AG09319 (cell line): ENCODE results near the gene AAGAB.

Experiments
- DNase-seq: peaks from one replicate; pipeline ENCODE4 v3.0.0-alpha.2; 2010; ENCODE audit warnings: low read depth; ENCODE audit errors: extremely low read depth
- CTCF ChIP-seq: IDR thresholded peaks from 2 replicates; pipeline ENCODE4 v1.5.1; 2011; ENCODE audit warnings: low read depth, mild to moderate bottlenecking, inconsistent platforms, low read length, moderate library complexity

Gene AAGAB

GRCh38 chr15:67174864-67175573 is 79.4 kb downstream of the AAGAB start:
- TF ChIP-seq CTCF: no peak

GRCh38 chr15:67174446-67174845 is 80.0 kb downstream of the AAGAB start:
- no peak for DNase-seq

More at GRCh38 chr15:67174864-67175573, 79.4 kb downstream of the AAGAB start:
- no peak for DNase-seq

GRCh38 chr15:67173786-67174185 is 80.7 kb downstream of the AAGAB start:
- no peak for TF ChIP-seq CTCF
- no peak for DNase-seq

More at GRCh38 chr15:67174446-67174845, 80.0 kb downstream of the AAGAB start:
- TF ChIP-seq CTCF: no peak

- TF ChIP-seq CTCF: no peak
- no peak for DNase-seq
These were observed 81.5 kb downstream of the AAGAB start for GRCh38 chr15:67173005-67173404.

- no peak for TF ChIP-seq CTCF
- DNase-seq: no peak
These were observed 82.3 kb downstream of the AAGAB start for GRCh38 chr15:67172172-67172571.

- no peak for TF ChIP-seq CTCF
- no peak for DNase-seq
These were observed 83.0 kb downstream of the AAGAB start for GRCh38 chr15:67171471-67171870.

- TF ChIP-seq CTCF: no peak
- no peak for DNase-seq
These were observed 84.1 kb downstream of the AAGAB start for GRCh38 chr15:67170143-67170925.
